HG03097 (cell line): ENCODE data around the gene SHC2.

ENCODE experiments used
- ATAC-seq: cut with Tn5 transposase; IDR thresholded peaks from one replicate; pipeline ENCODE4 v1.9.1; 2021; ENCODE audit not compliant: unreplicated experiment, low FRiP score

The SHC2 gene

DNA sequence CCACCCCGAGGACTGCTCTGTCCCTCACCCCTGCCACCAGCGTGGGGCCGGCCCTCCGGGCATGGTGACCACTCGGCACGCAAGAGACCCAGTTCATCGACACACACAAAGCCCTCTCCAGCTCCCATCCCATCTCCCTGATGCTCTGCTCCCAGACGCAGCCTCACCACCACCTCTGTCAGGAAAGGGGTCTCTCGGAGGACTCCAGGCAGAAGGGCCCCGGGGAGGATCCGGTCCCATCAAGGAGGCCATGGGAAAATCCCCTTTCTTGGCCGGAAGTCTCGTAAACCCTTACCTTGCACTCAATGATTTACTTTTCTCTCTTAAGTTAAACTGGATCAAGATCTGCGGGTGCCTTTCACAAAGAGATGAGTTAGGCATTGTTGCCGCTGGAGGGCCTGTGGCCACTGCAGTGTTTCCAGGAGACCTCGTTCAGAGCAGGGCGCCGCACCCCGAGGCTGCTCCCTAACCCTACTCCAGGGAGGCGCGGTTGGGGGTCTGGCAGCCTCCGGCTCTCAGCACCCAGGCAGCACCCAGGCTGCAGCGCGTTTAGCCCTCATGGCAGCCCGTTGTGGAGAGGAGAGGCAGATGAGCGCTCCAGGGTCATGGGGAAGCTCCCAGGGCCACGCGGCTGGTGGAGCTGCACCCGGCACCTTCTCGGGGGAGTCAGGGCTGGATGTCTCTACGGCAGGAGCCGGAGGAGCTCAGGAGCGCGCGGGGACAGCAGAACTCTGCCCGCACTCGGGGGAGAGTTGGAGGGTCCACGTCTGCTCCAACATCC lies 82.8 kb downstream of the SHC2 start:
- no peak for ATAC-seq

DNA sequence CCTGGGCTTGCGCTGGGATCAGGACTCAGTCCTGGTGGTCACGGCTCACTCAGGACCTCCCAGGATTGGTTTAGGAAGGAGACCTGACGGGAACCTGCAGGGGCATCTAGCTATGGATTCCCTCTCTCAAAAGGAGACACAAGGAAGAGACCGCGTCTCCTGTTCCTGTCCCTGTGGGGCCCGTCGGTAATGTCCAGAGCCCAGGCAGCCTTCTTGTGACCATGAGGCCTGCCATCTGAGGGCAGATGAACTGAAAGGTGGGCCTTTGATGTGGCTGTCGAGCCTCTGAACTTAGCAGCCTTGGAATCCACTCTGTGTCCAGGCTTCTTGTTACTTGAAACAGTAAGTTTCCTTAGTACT lies 84.7 kb downstream of the SHC2 start:
- no peak for ATAC-seq

DNA sequence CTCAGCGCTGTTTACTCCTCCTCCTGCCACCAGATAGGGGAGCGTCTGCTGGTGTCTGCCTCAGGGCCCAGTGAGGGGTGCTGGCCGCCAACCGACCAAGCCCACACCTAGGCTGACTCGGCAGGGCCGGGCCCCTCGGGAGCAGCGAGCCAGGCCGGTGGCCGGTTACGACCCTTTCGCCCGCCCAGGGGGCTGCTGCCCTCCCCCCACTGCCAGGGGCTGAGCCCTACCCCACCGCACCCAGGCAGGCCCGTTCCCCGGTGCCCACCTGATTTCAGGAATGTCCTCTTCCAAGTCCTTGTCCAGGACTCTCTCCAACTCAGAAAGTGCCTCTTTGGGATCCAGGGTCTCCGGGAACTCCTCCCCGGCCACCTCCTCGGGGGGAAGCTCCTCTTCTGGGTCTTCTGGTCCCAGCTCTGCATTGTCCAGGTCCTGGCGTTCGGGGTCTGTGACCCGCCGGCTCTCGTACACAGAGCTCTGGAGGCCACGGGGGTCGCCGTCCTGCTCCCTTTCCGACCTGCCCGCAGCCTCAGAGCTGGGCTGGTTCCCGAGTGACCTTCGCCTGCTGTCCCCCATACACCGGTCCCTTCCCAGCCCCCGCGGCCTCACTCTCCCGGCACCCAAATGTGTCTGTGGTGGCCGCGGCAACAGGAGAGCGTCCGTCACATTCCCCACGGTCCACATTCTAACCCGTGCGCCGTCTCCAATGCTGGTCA lies 85.3 kb downstream of the SHC2 start:
- ATAC-seq, result no peak

DNA sequence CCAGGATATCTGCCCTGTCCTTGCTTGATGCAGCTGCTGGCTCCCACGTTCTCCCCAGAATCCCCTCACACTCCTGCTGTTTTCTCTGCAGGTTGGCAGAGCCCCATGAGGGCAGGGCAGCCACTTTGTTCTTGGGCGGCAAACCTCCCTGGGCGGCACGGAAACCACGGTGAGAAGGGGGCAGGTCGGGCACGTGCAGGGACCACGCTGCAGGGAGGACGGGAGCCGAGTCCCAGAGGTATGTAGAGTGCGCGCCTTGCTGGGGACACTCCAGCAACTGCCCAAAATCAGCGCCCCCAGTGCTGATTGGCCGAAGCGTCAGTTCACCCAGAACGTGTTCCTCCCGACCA lies 86.0 kb downstream of the SHC2 start:
- no peak for ATAC-seq

DNA sequence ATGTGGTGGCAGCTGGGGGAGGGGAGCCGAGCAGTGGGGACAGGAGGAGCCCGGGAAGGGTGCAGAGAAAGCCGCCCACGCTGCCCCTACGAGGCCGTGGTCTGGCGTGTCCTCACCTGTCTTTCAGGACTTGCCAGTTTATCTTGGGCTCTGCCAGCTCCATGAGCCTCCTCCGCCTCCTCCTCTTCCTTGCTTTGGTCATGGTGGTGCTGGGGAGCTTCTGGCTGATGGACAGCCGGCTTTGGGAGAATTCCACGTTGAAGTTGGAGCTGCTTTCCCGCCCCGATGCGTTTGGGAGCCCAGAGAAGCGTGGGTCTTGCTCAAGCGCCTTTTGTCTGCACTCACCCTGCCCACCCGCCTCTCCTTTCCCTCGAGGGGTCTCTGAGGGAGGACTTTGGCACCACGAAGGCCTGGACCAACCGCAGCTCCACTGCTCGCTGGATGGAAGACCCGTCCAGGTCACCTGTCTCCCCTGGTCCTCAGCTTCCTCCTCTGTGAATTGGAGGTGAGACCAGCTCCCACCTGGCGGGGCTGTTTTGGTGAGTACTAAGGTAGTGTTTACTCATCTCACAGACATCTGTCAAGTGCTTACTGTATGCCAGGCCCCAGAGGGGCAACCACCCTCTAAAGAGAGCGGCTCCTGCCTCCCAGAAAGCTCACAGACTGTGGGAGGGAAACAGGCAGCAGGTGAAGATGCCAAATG lies 86.5 kb downstream of the SHC2 start:
- no peak for ATAC-seq

DNA sequence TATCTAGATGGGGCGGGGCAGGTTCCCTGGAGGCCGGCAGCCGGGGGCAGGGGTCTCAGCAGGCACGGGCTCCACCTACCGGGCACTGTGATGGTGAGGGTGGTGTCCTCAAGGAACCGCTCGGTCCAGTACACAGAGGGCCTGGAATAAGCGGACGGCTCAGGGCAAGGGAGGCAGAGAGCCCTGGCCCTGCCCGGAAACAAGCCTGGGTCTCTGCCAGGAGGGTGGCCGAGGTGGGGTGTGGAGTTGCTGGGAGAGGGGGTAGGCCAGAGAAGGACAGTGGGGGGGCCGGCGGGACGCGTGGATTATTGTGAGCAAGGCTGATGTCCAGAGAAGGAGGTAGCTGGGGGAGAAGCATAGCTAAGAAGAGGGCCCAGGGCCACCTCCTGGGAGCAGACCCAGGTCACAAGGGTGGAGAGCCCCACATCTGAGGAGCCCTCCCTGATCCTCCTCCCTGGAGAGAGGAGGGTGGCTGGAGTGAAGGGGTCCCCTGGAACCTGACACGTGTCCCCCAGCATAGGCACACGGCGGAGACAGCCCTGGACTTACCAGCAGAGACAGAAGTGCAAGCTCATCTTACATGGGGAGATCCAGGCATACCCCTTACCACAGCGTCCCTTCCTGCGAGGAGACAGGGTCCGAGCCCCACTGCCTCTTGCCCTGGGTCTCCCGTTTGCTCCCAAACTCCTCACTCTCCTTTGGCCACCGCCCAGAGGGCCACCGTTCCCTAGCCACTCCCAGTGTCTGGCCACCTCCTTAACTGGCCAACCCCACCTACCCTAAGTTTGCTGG lies 87.2 kb downstream of the SHC2 start:
- ATAC-seq, result no peak

DNA sequence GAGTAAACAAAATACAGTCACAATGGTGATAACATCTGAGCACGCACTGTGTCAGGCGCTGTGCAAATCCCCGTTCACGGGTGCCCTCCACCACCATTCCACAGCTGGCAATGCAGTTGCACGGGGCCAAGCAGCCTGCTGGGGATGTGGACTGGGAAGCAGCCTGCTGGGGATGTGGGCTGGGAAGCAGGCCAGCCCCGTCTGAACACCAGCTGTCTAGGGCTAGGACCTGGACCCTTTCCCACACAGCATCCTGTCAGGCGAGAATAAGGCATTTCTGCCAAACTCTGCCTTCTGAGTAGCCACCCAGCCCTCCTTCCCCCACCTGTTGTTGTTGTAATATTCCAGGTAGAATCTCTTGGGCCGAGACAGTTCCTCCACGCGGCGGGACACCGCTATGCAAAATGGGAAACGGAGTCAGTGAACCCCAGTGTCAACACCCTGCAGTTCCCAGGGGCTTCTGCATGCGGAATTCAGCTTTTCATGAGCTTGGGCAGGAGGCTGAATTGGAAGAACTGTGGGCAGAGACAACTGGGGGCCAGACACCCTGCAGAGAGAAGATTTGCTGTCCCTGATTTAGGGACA lies 88.4 kb downstream of the SHC2 start:
- no peak for ATAC-seq

DNA sequence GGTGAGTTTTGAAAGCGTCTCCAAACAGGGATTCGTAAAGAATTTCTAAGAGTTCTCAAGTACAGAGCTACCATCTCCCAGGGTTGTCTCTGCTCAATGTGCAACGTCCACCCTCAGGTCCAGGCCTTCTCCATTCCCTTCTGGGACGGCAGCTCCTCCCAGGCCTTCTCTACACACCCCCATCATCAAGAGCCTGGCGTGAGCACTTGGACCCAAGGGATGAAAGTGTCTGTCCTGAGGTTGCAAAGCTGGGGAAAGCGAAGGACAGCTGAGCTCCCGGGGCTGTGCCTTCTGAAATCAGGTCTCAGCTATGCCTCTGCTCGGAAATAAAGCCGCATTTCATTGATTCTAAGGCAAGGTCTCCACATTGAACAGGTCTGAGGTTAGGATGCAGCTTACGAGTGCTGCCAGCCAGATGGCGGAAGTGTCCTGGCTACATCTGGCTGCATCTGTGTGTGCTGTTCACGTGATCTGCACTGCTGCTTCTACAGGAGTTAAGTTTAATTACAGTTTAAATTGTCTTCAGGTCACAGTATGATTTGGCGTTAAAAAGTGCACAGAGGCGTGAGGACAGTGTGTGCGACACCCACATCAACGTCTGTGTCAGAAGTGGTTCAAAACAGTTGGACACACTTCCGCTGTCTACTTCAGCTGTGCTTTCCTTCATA lies 89.2 kb downstream of the SHC2 start:
- ATAC-seq, result no peak

DNA sequence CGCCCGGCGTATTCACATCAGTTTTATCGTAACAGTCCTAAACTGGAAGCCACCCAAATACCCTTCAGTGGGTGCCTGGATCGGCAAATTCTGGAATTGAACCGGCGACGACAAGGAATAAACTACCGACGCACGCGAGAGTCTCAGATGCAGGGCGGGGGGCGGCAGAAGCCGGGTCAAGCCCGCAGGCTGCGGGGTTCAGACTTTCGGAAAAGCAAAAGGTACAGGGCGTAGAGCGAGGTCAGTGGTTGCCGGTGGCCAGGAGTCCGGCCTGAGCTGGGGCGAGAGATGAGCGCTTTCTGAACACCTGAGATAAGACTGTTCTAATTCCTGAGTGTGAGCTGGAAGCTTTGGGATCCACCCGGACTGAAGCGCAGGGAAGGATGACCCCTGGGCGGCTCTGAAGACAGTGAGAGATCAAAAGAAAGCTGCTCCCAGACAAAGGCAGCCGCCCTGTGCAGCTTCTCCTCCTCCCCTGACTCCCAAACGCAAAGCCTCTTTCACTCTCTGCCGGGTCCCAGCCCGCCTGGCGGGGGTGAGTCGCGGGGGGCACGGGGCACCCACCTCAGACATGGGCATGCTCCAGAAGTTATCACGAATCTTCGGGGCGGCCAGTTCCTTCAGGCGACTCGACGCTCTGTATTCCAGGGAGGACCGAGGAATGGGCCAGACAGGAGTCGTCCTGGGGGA lies 90.0 kb downstream of the SHC2 start:
- no peak for ATAC-seq

DNA sequence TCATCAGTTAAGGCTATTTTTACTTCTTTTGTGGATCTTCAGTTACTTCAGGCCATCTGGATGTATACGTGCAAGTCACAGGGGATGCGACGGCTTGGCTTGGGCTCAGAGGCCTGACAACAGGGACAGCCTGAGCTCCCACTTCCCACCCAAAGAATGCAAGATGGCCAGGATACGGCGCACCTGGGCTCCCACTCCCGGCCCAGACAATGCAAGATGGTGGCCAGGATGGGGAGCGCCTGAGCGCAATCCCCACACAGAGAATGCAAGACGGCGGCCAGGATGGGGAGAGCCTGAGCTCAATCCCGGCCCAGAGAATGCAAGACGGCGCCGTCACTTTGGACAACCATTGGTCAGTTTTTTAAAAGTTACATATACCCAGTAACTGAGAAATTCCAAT lies 91.0 kb downstream of the SHC2 start:
- ATAC-seq, result no peak

DNA sequence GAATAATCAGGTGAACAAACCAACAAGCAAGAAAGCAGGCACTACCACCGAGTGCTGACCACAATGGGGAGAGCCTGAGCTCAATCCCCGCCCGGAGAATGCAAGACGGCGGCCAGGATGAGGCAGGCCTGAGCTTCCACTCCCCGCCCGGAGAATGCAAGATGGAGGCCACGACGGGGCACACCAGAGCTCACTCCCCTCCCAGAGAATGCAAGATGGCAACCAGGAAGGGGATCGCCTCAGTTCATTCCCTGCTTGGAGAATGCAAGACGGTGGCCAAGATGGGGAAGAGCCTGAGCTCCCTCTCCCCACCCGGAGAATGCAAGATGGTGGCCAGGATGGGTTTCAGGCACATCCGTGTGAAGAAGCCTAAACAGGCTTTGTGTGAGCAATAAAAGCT lies 91.6 kb downstream of the SHC2 start:
- no peak for ATAC-seq

DNA sequence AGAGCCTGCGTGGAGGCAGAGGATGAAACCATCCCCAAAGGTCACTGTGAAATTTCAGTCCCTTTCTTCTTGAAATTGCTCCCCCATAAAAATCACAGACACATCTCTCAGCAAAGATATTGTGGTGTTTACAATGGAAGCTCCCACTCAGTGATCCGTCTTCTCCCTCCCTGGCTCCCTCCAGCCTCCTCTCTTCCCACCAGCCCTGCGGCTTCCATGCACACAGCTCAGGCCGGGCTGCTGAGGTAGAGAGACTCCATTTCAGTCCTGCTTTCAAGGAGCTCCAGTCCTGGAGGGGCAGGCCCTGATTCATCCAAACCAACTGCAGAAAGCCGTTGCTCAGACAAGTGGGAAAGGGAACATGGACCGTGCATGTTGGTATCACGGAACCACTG lies 92.2 kb downstream of the SHC2 start:
- ATAC-seq, result no peak

DNA sequence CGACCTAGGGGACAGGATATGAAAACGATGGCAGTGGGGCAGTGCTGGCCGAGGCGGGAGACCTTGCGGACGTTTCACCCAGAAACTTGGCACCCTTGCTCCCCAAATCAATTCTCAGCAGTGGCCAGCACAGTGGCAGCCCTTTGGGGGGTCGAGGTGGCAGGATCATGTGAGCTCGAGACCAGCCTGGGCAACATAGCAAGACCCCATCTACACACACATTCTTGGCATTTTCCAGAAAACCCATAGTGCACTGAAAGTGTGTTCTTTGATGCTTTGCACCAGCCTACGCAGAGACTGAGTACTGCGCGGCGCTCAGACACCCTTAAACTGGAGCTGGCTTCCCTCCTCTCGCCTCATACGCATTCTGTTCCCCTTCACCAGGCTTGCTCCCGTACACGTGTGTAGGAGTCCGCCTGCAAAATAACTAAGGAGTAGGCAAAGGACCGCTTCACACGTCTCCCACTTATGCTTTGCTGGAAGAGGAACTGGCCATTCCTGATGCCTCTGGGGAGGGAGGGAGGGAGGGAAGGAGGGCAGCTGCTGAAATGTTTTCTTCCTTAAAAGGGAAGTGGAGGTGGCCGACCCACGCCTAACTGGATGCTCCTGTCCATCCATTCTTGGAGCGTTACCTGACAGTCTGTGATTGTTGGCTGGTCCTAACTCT lies 92.7 kb downstream of the SHC2 start:
- no peak for ATAC-seq

DNA sequence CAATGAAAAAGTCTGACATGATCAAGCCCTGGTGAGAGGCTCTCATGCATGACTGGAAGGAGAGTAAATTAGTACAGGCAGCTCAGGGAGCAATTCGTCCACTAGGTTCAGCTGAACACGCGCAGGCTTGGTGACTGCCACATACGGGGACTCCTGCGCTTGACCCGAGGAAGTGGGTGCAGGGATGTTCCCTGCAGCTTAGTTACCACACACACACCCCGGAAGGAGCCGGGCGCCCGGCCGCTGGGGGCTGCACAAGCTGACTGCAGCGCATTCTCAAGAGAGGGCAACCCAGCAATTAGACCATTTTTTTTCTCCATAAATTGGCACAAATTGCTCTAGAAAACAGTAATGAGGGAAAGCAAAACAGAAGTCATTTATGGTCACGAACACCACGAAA lies 93.3 kb downstream of the SHC2 start:
- ATAC-seq, result no peak

DNA sequence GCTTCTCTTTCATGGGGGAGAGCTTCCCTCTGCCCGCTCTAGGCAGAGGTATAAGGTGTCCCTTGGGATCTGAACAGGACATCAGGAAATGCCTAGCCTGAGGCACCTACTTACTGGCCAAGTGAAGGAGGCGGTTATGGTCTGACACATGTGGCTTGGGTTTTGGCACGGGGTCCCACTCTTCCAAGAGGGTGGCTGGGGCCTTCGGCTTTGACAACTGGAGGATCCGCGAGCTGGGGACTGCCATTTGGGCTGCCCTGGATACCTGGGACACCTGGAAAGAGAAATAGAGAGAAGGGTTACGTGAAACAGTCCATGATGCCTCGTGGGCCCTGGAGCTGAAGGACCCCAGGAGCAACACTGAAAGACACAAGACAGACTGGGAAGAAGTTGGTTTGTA lies 93.9 kb downstream of the SHC2 start:
- no peak for ATAC-seq
